Stimulated activated effector memory CD8-positive, alpha-beta T cell treated with anti-CD3 and anti-CD28 coated beads, Interleukin-12 subunit alpha, Interleukin-12 subunit beta, amount 100 ng/mL, for 72 hours (primary cell): ENCODE data around the gene WDPCP.
"Not testable (repeated sequence)": the region's sequence is repeated elsewhere in the genome, so short reads cannot be mapped to it uniquely, and the experiment has no call there.

Source experiments
- ATAC-seq: fragments of 150-1000 bp; cut with Tn5 transposase; 2 replicates; pipeline ENCODE4 v1.10.0; 2021
- DNase-seq, 2 donors: peaks; one replicate each; pipeline ENCODE4 v3.0.0; 2021 to 2022; ENCODE audit warnings: low spot score in 2 of 2
- H3K27ac Mint-ChIP-seq: one replicate; pipeline ENCODE4 v1.8.0; 2022; ENCODE audit warnings: mild to moderate bottlenecking, mixed read lengths
- H3K36me3 Mint-ChIP-seq: one replicate; pipeline ENCODE4 v1.8.0; 2022; ENCODE audit warnings: mild to moderate bottlenecking, mixed read lengths
- H3K4me1 Mint-ChIP-seq: one replicate; pipeline ENCODE4 v1.8.0; 2022; ENCODE audit warnings: mixed read lengths
- H3K4me3 Mint-ChIP-seq: one replicate; pipeline ENCODE4 v1.8.0; 2022; ENCODE audit warnings: mild to moderate bottlenecking, mixed read lengths
- H3K9me3 Mint-ChIP-seq: one replicate; pipeline ENCODE4 v1.8.0; 2022; ENCODE audit warnings: mixed read lengths

The WDPCP gene

GRCh38 chr2:63343397-63344109 is 244.7 kb downstream of the WDPCP start:
- ATAC-seq = no peak
- no peak overlapping the region for H3K27ac Mint-ChIP-seq
- H3K4me3 Mint-ChIP-seq = no peak overlapping the region
- H3K9me3 Mint-ChIP-seq = peaks cover 22% of the 10 kb centered on the region
- no peaks in the 10 kb centered on the region for H3K36me3 Mint-ChIP-seq
- no peaks in the 10 kb centered on the region for H3K4me1 Mint-ChIP-seq
- no peak for DNase-seq

GRCh38 chr2:63340443-63340842 is 247.8 kb downstream of the WDPCP start:
- no peak overlapping the region for H3K27ac Mint-ChIP-seq
- H3K4me3 Mint-ChIP-seq = no peak overlapping the region
- no peaks in the 10 kb centered on the region for H3K4me1 Mint-ChIP-seq
- no peaks in the 10 kb centered on the region for H3K36me3 Mint-ChIP-seq
- H3K9me3 Mint-ChIP-seq = peaks cover 22% of the 10 kb centered on the region
- DNase-seq (no peak), ATAC-seq (no peak)

GRCh38 chr2:63334910-63335309 is 253.4 kb downstream of the WDPCP start:
- Mint-ChIP-seq H3K4me1 (no peaks in the 10 kb centered on the region), H3K36me3 (no peaks in the 10 kb centered on the region), H3K27ac (no peak overlapping the region), H3K9me3 (peaks cover 6% of the 10 kb centered on the region), H3K4me3 (no peak overlapping the region)
- no peak for DNase-seq
- no peak for ATAC-seq

GRCh38 chr2:63326473-63326872 is 261.8 kb downstream of the WDPCP start:
- H3K27ac Mint-ChIP-seq = no peak overlapping the region
- ATAC-seq = no peak
- H3K9me3 Mint-ChIP-seq = peaks cover 13% of the 10 kb centered on the region

GRCh38 chr2:63323662-63324061 is 264.6 kb downstream of the WDPCP start:
- not testable (repeated sequence) for H3K27ac Mint-ChIP-seq, ATAC-seq, H3K4me3 Mint-ChIP-seq, H3K4me1 Mint-ChIP-seq, H3K36me3 Mint-ChIP-seq, DNase-seq
- H3K9me3 Mint-ChIP-seq = peaks cover 17% of the 10 kb centered on the region

More at GRCh38 chr2:63326473-63326872, 261.8 kb downstream of the WDPCP start:
- DNase-seq = no peak
- Mint-ChIP-seq H3K36me3 (no peaks in the 10 kb centered on the region), H3K4me3 (no peak overlapping the region), H3K4me1 (no peaks in the 10 kb centered on the region)

- not testable (repeated sequence) for H3K27ac Mint-ChIP-seq, H3K36me3 Mint-ChIP-seq, H3K4me3 Mint-ChIP-seq, H3K4me1 Mint-ChIP-seq, DNase-seq, ATAC-seq
- H3K9me3 Mint-ChIP-seq = peaks cover 19% of the 10 kb centered on the region
Measured at GRCh38 chr2:63321973-63322372, 266.3 kb downstream of the WDPCP start.

- no peak overlapping the region for H3K4me3 Mint-ChIP-seq
- ATAC-seq (no peak), DNase-seq (no peak)
- H3K27ac Mint-ChIP-seq = no peak overlapping the region
- H3K36me3 Mint-ChIP-seq = no peaks in the 10 kb centered on the region
- H3K4me1 Mint-ChIP-seq = no peaks in the 10 kb centered on the region
- H3K9me3 Mint-ChIP-seq = peaks cover 14% of the 10 kb centered on the region
Measured at GRCh38 chr2:63320669-63321068, 267.6 kb downstream of the WDPCP start.

GRCh38 chr2:63310614-63311013 is 277.7 kb downstream of the WDPCP start:
- H3K4me1 Mint-ChIP-seq = no peaks in the 10 kb centered on the region
- no peak overlapping the region for H3K4me3 Mint-ChIP-seq
- H3K27ac Mint-ChIP-seq = no peak overlapping the region
- DNase-seq (no peak), ATAC-seq (no peak)
- no peaks in the 10 kb centered on the region for H3K36me3 Mint-ChIP-seq
- peaks cover 11% of the 10 kb centered on the region for H3K9me3 Mint-ChIP-seq

GRCh38 chr2:63301481-63301880 is 286.8 kb downstream of the WDPCP start:
- Mint-ChIP-seq H3K27ac (no peak overlapping the region), H3K4me3 (no peak overlapping the region), H3K4me1 (no peaks in the 10 kb centered on the region), H3K36me3 (no peaks in the 10 kb centered on the region), H3K9me3 (peaks cover 31% of the 10 kb centered on the region)
- DNase-seq (no peak), ATAC-seq (no peak)

- ATAC-seq = no peak
- DNase-seq = no peak
- Mint-ChIP-seq H3K9me3 (peaks cover 30% of the 10 kb centered on the region), H3K27ac (no peak overlapping the region), H3K4me3 (no peak overlapping the region), H3K4me1 (no peaks in the 10 kb centered on the region), H3K36me3 (no peaks in the 10 kb centered on the region)
Measured at GRCh38 chr2:63300835-63301234, 287.4 kb downstream of the WDPCP start.

- DNase-seq = no peak
- ATAC-seq = no peak
- no peaks in the 10 kb centered on the region for H3K36me3 Mint-ChIP-seq
- no peaks in the 10 kb centered on the region for H3K4me1 Mint-ChIP-seq
- H3K9me3 Mint-ChIP-seq = peaks cover 30% of the 10 kb centered on the region
- H3K4me3 Mint-ChIP-seq = no peak overlapping the region
- H3K27ac Mint-ChIP-seq = no peak overlapping the region
Measured at GRCh38 chr2:63287956-63288355, 300.3 kb downstream of the WDPCP start.

- H3K9me3 Mint-ChIP-seq = peaks cover 27% of the 10 kb centered on the region
- not testable (repeated sequence) for ATAC-seq, H3K4me3 Mint-ChIP-seq, H3K4me1 Mint-ChIP-seq, H3K36me3 Mint-ChIP-seq, H3K27ac Mint-ChIP-seq, DNase-seq
Measured at GRCh38 chr2:63286520-63286919, 301.8 kb downstream of the WDPCP start.

GRCh38 chr2:63283273-63283672 is 305.0 kb downstream of the WDPCP start:
- Mint-ChIP-seq H3K4me3 (no peak overlapping the region), H3K36me3 (no peaks in the 10 kb centered on the region), H3K27ac (no peak overlapping the region), H3K9me3 (peaks cover 36% of the 10 kb centered on the region), H3K4me1 (no peaks in the 10 kb centered on the region)
- ATAC-seq (no peak), DNase-seq (no peak)

GRCh38 chr2:63272560-63272959 is 315.7 kb downstream of the WDPCP start:
- peaks cover 54% of the 10 kb centered on the region for H3K9me3 Mint-ChIP-seq

GRCh38 chr2:63270717-63271116 is 317.6 kb downstream of the WDPCP start:
- ATAC-seq (no peak), DNase-seq (no peak)
- Mint-ChIP-seq H3K4me1 (no peaks in the 10 kb centered on the region), H3K36me3 (no peaks in the 10 kb centered on the region), H3K4me3 (no peak overlapping the region), H3K27ac (no peak overlapping the region), H3K9me3 (peaks cover 47% of the 10 kb centered on the region)

More at GRCh38 chr2:63272560-63272959, 315.7 kb downstream of the WDPCP start:
- no peak overlapping the region for H3K4me3 Mint-ChIP-seq
- no peaks in the 10 kb centered on the region for H3K4me1 Mint-ChIP-seq
- H3K36me3 Mint-ChIP-seq = no peaks in the 10 kb centered on the region
- ATAC-seq = no peak
- no peak for DNase-seq
- no peak overlapping the region for H3K27ac Mint-ChIP-seq

GRCh38 chr2:63268946-63269345 is 319.3 kb downstream of the WDPCP start:
- H3K36me3 Mint-ChIP-seq = no peaks in the 10 kb centered on the region
- H3K9me3 Mint-ChIP-seq = peaks cover 39% of the 10 kb centered on the region
- no peak overlapping the region for H3K27ac Mint-ChIP-seq
- no peak for DNase-seq
- no peak overlapping the region for H3K4me3 Mint-ChIP-seq
- ATAC-seq = no peak
- H3K4me1 Mint-ChIP-seq = no peaks in the 10 kb centered on the region
